Esophagus (tissue), 2 donors: ENCODE measurements around the gene PRR35. TPM values are rescaled to one million over a fixed set of nuclear protein-coding genes. Genes with fewer than 3 reads are reported as not detected.

Source experiments
- H3K27ac ChIP-seq, 2 donors: one replicate each; pipeline ENCODE4 v1.5.1; 2013; ENCODE audit warnings: low read depth in 2 of 2, mild to moderate bottlenecking in 2 of 2, inconsistent platforms in 1 of 2, low read length in 1 of 2, moderate library complexity in 1 of 2
- H3K27me3 ChIP-seq, 2 donors: one replicate each; pipeline ENCODE4 v1.6.1; 2013; ENCODE audit warnings: low read length in 2 of 2, control low read depth in 1 of 2, mild to moderate bottlenecking in 1 of 2; ENCODE audit not compliant: insufficient read depth in 2 of 2, control insufficient read depth in 1 of 2
- H3K36me3 ChIP-seq, 2 donors: one replicate each; pipeline ENCODE4 v1.6.1; 2013; ENCODE audit warnings: low read length in 1 of 2; ENCODE audit not compliant: control insufficient read depth in 2 of 2, insufficient read depth in 2 of 2
- H3K4me1 ChIP-seq, 2 donors: one replicate each; pipeline ENCODE4 v1.6.1; 2013; ENCODE audit warnings: low read length in 1 of 2; ENCODE audit not compliant: control insufficient read depth in 2 of 2, insufficient read depth in 2 of 2
- H3K4me3 ChIP-seq, 2 donors: one replicate each; pipeline ENCODE4 v1.5.1; 2013; ENCODE audit warnings: low read length in 2 of 2, mild to moderate bottlenecking in 2 of 2, low read depth in 1 of 2, moderate library complexity in 1 of 2
- H3K9me3 ChIP-seq, 2 donors: one replicate each; pipeline ENCODE4 v1.6.1; 2013; ENCODE audit warnings: mild to moderate bottlenecking in 2 of 2, low read depth in 1 of 2, low read length in 1 of 2, moderate library complexity in 1 of 2; ENCODE audit not compliant: control insufficient read depth in 2 of 2, insufficient read depth in 1 of 2
- WGBS, 2 donors: extraction: QIAGEN DNeasy Blood & Tissue Kit; methylation state at CpG; one replicate each; pipeline ENCODE4 v1.1.7; 2013; 5-methylcytosine and 5-hydroxymethylcytosine counted together
- polyA plus RNA-seq, 2 donors: library from polyadenylated mRNA; stranded (reverse); fragments of 200-250 nt; gene quantifications; one replicate each; pipeline ENCODE4 v1.2.3, GENCODE V29; 2013
- donor health status: healthy with polysubstance abuse.
- donor health status: Bipolar disorder and iron deficiency.

The PRR35 gene
- polyA plus RNA-seq, 2 donors: 0.01 to 0.24 TPM

- peaks cover 0 to 15% of the 10 kb centered on the region in 2 donors for H3K27me3 ChIP-seq
- 69 to 75% methylated on average over 24 to 32 of the region's 32 CpGs for WGBS, 2 donors
- no peak overlapping the region for H3K4me3 ChIP-seq
Observed at GRCh38 chr16:555528-556473, 4.4 kb upstream of the PRR35 start.

GRCh38 chr16:556474-557173 lies 3.6 kb upstream of the PRR35 start:
- Histone ChIP-seq H3K27ac (no peak overlapping the region), H3K4me1 (peaks cover 6 to 10% of the 10 kb centered on the region in 2 donors)
- 81 to 91% methylated on average over 27 to 32 of the region's 32 CpGs for WGBS, 2 donors

More at GRCh38 chr16:555528-556473, 4.4 kb upstream of the PRR35 start:
- no peaks in the 10 kb centered on the region for H3K9me3 ChIP-seq
- peaks cover 6 to 10% of the 10 kb centered on the region in 2 donors for H3K4me1 ChIP-seq
- H3K27ac ChIP-seq: no peak overlapping the region
- peaks cover 0 to 16% of the 10 kb centered on the region in 2 donors for H3K36me3 ChIP-seq

GRCh38 chr16:557463-558297 lies 2.5 kb upstream of the PRR35 start:
- Histone ChIP-seq H3K4me3 (no peak overlapping the region), H3K27ac (no peak overlapping the region), H3K4me1 (peaks cover 6 to 10% of the 10 kb centered on the region in 2 donors), H3K36me3 (no peaks in the 10 kb centered on the region), H3K27me3 (peaks cover 0 to 21% of the 10 kb centered on the region in 2 donors), H3K9me3 (no peaks in the 10 kb centered on the region)
- 78 to 79% methylated on average over 23 of the region's 23 CpGs for WGBS, 2 donors

More at GRCh38 chr16:556474-557173, 3.6 kb upstream of the PRR35 start:
- H3K27me3 ChIP-seq: peaks cover 0 to 21% of the 10 kb centered on the region in 2 donors
- peaks cover 0 to 9% of the 10 kb centered on the region in 2 donors for H3K36me3 ChIP-seq
- no peaks in the 10 kb centered on the region for H3K9me3 ChIP-seq
- H3K4me3 ChIP-seq: no peak overlapping the region

- WGBS, 2 donors: 57 to 59% methylated on average over 19 to 22 of the region's 22 CpGs
- H3K27me3 ChIP-seq: peaks cover 0 to 21% of the 10 kb centered on the region in 2 donors
- H3K4me1 ChIP-seq: peaks cover 6 to 10% of the 10 kb centered on the region in 2 donors
- no peaks in the 10 kb centered on the region for H3K9me3 ChIP-seq
- no peaks in the 10 kb centered on the region for H3K36me3 ChIP-seq
- no peak overlapping the region for H3K4me3 ChIP-seq
- H3K27ac ChIP-seq: no peak overlapping the region
Observed at GRCh38 chr16:558298-559020, 1.7 kb upstream of the PRR35 start.

- no peaks in the 10 kb centered on the region for H3K36me3 ChIP-seq
- no peak overlapping the region for H3K27ac ChIP-seq
- no peak overlapping the region for H3K4me3 ChIP-seq
- no peaks in the 10 kb centered on the region for H3K9me3 ChIP-seq
- WGBS, 2 donors: 66 to 80% methylated on average over 12 to 15 of the region's 15 CpGs
- peaks cover 6 to 10% of the 10 kb centered on the region in 2 donors for H3K4me1 ChIP-seq
- H3K27me3 ChIP-seq: peaks cover 0 to 21% of the 10 kb centered on the region in 2 donors
Observed at GRCh38 chr16:559021-559380, 1.2 kb upstream of the PRR35 start.

GRCh38 chr16:559411-560203 lies 587 bp upstream of the PRR35 start:
- H3K4me1 ChIP-seq: peaks cover 4 to 9% of the 10 kb centered on the region in 2 donors
- H3K9me3 ChIP-seq: no peaks in the 10 kb centered on the region
- WGBS, 2 donors: 9 to 17% methylated on average over 56 to 62 of the region's 62 CpGs
- H3K27ac ChIP-seq: no peak overlapping the region
- no peaks in the 10 kb centered on the region for H3K36me3 ChIP-seq
- peaks cover 0 to 21% of the 10 kb centered on the region in 2 donors for H3K27me3 ChIP-seq
- peak overlapping the region in 1 of 2 donors; percentile 13 for H3K4me3 ChIP-seq

GRCh38 chr16:560701-561412 lies 663 bp downstream of the PRR35 start:
- H3K27me3 ChIP-seq: peaks cover 0 to 21% of the 10 kb centered on the region in 2 donors
- 16 to 20% methylated on average over 23 to 54 of the region's 54 CpGs for WGBS, 2 donors

GRCh38 chr16:561413-561794 lies 1.2 kb downstream of the PRR35 start:
- no peaks in the 10 kb centered on the region for H3K36me3 ChIP-seq
- no peak overlapping the region for H3K27ac ChIP-seq
- H3K4me3 ChIP-seq: no peak overlapping the region
- peaks cover 6% of the 10 kb centered on the region in 2 donors for H3K4me1 ChIP-seq
- peaks cover 0 to 21% of the 10 kb centered on the region in 2 donors for H3K27me3 ChIP-seq
- no peaks in the 10 kb centered on the region for H3K9me3 ChIP-seq
- WGBS, 2 donors: 59 to 63% methylated on average over 11 to 15 of the region's 15 CpGs

More at GRCh38 chr16:560701-561412, 663 bp downstream of the PRR35 start:
- Histone ChIP-seq H3K27ac (no peak overlapping the region), H3K36me3 (no peaks in the 10 kb centered on the region), H3K4me1 (peaks cover 5 to 6% of the 10 kb centered on the region in 2 donors), H3K4me3 (peak overlapping the region in 1 of 2 donors; percentile 13), H3K9me3 (no peaks in the 10 kb centered on the region)
